ENCODE data around the gene KRT31.
"Not testable (repeated sequence)": the region's sequence is repeated elsewhere in the genome, so short reads cannot be mapped to it uniquely, and the experiment has no call there.

The KRT31 gene

DNA sequence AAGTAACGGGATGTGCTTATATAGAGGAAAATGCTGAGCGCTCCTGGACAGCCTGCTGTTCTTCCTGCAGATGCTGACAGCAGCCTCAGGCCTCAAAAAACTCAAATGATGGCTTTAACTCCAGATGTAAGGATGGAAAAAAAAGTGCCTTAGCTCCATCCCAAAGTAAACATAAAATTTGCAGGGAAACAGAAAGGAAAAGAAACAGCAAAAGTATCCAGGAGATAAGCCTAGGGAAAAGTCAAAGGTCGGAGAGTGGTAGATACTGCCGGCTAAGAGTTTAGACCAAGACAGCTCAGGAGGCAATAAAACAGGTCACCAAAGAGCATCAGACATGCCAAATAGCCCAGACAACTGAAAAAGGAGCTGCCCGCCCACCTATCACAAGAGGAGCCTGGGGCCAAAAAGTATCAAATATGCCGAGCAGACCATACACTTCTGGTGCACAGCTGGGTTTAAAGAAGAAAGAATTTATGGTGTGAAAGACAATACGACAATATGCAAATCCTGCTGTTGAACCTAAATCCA lies 6.9 kb downstream of the KRT31 start:
- DNase-seq: no peak

DNA sequence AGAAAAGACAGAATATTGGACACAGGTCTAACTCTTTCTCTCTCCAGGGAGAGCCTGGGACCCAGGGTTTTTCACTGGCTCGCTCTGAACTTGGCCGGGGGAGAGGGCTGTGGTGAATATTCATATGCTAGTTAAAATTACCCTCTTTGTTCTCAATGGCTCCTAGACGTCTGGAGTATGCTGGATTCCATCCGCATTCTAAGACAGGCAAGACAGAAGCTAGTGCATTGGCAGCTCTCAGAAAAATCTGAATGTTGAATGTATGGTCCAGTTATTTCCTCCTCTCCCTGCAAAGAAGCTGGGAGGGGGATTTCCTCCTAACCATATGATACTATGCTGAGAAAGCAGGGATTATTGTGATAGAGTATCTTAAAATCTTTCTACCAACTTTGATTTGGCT lies 9.7 kb downstream of the KRT31 start:
- DNase-seq: no peak

DNA sequence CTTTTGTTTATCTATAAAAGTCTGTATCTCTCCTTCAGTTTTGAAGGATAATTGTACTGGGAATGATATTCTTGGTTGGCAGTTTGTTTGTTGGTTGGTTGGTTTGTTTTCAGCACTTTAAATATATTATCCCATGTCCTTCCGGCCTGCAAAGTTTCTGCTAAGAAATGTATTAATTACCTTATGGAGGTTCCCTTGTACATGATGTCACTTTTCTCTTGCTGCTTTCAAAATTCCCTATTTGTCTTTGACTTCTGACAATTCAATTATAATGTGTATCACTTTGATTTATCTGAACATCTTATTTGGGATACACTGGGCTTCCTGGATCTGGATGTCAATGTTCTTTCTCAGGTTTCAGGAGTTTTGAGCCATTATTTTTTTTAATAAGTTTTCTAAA lies 11.2 kb downstream of the KRT31 start:
- no peak for DNase-seq

DNA sequence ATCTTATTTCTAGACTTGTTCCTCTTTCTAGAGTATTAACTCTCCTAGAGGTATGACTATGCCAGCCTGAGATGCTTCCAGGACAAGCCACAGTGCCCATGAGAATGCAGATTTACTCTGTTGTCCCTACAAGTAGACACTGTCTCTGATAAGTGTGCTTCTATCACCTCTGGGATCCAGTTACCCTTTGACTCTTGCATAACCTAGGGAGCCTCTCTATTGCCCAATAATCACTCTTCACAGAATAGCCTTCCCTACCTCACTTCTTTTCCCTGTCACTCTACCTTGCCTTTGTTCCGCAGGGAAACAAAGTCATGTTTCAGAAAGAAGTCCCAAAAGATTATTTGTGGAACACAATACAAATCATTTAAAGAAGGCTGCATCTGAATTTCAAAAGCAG lies 13.7 kb downstream of the KRT31 start:
- no peak for DNase-seq

DNA sequence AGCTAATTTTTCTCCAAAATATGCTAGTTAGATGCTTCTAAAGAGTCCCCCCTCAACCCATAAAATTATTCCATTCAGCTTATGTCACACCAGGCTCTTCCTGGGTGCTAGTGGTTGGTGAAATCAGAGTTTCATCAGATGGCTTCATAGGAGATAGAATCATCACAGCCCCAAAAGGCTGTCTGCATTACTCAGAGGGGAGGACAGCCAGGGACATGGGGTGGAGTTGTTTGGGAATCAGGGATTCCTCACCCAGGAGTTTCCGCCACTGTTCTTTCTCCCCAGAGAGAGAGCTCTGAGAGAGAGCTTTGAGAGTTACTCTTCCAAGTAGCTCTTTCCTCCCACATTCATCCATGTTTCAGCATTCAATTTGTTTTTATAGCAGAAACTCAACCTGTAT lies 15.0 kb downstream of the KRT31 start:
- DNase-seq: no peak

DNA sequence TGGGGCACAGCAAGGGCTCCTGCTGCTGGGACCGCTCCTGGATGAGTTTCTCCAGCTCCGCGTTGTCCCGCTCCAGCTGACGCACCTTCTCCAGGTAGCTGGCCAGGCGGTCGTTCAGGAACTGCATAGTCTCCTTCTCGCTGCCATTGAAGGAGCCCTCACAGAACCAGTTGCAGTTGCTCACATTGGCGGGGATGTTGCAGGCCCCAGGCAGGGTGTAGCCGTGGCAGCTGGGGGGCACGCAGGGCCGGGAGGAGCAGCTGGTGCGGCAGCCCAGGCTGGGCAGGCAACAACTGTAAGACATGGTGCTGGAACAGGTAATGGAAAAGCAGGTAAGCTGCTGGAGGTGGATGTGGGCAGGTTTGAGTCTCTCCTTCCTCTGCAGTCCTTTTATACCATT lies 15.5 kb downstream of the KRT31 start, which contains the start of gene KRT34:
TSS of gene KRT34 (minus strand) at position 364 of the 400 bp plus-strand sequence. CDS start at position 304, 60 bp downstream.
- not testable (repeated sequence) for DNase-seq

DNA sequence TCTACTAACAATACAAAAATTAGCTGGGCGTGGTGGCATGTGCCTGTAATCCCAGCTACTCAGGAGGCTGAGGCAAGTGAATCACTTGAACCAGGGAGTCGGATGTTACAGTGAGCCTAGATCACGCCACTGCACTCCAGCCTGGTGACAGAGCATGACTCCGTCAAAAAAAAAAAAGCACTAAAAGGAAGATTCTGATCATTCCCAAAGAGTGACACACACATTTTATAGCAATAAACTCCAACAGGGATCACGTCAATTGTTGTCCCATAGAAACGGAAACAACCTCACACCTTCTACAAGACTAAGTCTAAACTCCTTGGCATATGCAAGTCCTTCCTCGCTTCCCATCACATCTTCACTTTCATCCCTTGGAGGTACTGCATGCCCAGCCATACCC lies 17.3 kb downstream of the KRT31 start:
- not testable (repeated sequence) for DNase-seq

DNA sequence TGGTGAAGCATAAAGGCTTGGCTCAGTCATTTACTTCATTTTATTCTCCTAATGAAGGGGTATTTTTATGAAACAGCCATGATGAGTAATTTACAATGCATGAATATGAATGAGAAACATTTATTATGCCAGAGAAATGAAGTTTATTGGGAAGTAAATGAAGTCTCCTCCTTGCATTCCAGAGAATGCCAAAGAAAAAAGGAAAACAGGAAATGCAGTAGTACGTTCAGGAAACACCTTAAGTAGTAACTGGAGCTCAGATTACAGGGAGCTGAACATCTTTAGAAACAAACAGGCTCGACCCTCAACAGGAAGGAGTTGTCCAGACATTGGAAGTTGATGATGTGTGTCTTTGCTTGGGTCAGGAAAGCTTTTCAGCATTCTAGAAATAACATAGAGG lies 19.9 kb downstream of the KRT31 start:
- no peak for DNase-seq

DNA sequence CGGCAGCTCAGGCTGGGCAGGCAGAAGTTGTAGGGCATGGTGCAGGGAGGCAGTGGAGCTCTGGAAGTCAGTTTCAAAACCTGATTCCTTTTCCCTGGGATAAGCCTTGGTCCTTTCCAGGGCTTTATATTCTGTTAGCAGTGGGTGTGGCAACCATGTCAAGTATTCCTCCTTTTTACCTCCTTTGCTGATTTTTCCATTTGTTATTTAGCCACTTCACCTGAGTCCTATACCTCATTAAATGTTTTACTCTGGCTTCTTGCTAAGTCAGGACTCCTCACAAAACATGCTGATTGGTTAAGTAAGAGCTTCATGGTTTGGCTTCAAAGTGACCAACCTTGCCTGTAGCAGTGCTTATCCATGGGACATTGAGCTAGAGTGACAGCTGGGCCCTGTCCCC lies 27.7 kb downstream of the KRT31 start, which contains the start of gene KRT33B:
TSS of gene KRT33B (minus strand) at position 101 of the 400 bp plus-strand sequence. CDS start at position 38, 63 bp downstream.
- DNase-seq: no peak

DNA sequence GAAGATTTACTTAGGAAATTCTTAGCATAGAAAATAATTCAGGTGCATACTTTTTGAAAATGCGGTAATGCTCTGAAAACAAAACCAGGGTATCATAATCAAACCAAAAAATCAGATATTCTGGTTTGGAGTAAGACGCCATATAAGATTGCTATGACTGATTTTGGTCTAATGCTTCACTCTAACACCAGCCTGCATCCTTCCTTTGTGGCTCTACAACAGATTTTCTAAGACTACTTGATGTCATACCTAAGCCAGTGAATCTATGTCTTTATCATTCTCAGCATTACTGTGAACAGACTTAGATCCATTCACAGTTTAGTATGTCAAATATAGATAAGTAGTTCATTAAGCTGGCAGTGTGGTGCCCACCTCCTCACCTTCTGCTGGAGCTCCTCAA lies 28.4 kb downstream of the KRT31 start:
- no peak for DNase-seq

DNA sequence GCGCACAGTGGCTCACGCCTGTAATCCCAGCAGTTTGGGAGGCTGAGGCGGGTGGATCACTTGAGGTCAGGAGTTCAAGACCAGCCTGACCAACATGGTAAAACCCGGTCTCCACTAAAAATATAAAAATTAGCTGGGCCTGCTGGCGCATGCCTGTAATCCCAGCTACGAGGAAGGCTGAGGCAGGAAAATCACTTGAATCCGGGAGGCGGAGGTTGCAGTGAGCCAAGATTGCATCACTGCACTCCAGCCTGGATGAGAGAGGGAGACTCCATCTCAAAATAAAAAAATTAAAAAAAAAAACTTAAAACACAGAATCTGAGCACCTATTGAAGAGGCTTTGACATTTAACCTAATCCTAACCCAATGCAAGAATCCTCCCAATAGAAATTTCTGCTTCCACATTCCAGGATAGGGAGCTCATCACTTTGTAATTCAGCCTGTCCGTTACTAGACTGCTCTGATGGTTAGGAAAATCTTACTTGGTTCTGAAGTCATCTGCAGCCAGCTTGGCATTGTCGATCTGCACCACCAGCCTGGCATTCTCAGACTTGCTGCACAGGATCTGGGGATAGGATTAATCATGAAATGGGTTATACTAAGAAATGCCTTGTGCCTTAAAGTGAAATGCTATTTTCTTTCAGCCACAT lies 29.9 kb downstream of the KRT31 start:
- no peak for DNase-seq

DNA sequence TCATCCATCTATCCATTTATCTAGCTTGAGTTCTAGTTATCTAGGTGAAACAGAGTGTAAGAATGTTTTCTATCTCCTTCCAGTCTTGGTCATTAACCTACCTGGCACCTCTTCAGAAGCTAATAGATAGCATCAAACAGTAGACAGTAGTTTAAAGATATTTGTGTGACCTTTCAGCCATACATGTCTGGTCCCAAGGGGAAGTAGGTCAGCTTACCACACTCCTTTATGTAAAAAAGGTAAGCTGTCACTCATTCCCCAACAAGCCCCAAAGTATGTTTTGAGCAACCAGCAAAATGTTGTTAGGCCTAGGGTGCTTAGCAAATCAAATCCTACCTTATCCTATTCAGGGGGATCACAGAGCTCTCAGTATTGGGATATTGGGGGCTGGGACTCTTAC lies 31.3 kb downstream of the KRT31 start:
- no peak for DNase-seq

DNA sequence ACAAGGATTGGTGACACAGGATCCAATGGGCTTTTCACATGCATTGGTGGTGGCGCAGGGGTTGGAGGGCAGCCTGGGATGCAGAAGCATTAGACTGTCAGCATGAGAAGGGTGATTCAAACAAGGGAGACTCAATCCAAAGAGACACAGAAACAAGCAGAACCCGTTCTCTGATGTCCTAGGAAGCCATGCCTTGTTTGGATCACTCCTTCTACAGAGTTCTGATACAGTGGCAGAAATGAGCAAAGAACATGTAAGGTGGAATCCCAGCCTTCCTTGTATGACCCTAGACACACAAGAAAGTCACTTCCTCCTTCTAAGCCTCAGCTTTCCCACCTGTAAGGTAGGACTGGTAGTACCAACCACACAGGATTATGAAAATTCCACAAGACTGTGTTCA lies 33.5 kb downstream of the KRT31 start:
- no peak for DNase-seq

DNA sequence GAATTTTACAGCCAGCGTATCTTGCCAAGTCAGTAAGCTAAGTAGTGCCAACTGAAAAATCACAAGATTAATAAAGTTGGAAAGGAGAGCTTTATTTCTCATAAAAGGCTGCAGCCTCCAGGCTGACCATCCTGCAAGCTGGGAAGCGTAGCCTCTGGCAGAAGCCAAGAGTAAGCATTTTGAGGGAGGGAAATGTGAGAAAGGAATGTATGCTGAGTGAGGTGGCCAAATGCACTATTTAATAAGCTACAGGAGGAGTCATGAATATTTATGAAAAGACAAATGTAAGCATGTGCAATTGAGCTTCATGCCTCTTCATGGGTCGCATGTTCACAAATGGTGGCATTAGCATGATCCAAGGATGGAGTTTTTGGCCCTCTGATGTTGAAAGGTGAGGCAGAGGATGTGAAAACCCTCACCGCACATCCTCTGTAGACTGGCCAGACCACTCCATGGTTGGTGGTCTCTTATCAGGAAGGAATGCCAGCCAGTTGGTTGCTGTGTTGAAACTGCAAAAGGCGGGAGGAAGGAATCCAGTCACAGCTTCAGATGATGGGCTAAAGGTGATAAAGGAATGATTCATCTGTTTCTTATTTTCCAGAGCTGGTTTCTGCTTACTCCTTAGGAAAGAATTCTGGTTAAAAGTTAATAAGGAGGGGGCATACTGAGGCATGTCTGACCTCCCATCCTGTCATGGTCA lies 37.0 kb downstream of the KRT31 start:
- DNase-seq: no peak

DNA sequence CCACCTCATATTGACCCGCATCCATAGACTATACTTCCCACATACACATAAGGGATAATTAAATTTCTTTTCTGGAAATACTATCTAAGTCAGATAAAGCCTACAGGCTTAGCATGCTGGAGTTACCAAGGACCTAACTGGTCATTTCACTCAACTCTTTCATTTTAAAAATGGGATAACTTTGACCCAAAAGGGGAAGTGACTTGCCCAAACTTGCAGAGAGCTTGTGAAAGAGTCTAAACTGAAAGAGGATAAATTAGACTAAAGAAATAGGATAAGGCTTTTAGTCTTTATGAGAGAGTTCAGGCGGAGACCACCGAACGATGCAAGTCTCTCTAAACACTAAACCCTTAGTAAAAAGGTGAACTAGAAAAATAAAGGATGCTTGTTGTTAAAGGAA lies 42.9 kb downstream of the KRT31 start:
- DNase-seq: no peak

DNA sequence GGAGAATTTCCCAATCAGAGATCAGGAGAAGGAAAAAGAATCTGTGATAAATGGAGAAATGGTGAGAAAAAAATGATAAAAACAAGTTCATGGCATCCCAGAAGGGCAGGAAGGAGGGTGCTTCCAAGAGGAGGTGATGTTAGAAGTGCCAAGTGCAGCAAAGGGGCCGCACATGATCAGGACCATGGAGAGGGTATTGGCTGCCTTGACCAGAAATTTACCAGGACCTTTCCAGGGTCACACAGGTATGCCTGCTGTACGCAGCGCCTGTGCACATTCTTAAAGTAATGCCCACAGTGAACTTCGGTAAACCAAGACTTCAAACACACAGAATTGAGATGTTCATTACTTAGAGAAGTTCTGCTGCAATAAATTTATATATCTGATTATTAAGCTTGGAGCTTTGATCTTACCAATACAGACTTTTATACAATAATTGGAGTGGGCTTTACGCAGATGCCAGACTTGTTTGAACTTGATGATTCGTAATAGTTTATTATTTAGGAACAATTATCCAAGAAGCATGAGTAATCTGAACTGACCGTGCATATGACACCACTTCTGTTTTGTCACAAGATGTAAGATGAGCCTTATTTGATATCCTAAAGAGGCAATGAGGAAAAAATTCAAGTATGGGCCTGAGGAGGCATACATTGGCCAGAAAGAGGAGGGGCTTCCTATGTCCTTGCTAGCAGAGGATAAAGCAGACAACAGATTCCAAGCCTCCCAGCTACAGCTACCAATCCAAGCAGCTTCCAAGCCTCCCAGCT lies 44.6 kb downstream of the KRT31 start:
- DNase-seq: no peak

DNA sequence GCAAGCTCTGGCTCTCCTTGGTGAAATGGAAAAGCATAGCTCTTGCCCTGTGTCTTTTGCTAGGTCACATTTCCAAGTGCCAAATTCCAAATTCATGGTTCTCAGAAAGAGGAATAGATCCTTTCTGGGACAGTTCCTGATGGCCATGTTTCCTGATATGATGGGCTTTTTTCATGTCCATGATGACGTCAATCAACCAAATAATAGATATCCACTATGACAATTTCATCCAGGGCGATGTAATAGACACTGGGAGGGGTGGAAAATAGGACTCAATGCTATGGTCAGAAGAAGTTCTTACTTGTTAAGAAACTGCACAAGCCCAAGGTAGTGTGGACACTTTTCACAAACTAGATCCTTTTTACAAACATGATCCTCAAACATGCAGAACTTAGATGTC lies 46.2 kb downstream of the KRT31 start:
- no peak for DNase-seq

DNA sequence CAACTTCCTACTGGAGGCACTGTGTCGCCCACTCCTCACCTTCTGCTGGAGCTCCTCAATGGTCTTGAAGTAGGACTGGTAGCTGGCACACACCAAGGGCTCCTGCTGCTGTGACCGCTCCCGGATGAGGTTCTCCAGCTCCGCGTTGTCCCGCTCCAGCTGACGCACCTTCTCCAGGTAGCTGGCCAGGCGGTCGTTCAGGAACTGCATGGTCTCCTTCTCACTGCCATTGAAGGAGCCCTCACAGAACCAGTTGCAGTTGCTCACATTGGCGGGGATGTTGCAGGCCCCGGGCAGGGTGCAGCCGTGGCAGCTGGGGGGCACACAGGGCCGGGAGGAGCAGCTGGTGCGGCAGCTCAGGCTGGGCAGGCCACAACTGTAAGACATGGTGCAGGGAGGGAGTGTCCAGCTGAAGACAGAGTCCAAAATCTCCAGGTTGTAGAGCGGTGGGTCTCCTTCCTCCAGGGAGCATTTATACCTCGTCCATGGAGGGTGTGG lies 47.0 kb downstream of the KRT31 start, which contains the start of gene KRT33A:
TSS of gene KRT33A (minus strand) at position 448 of the 498 bp plus-strand sequence. CDS start at position 387, 61 bp downstream.
- not testable (repeated sequence) for DNase-seq

DNA sequence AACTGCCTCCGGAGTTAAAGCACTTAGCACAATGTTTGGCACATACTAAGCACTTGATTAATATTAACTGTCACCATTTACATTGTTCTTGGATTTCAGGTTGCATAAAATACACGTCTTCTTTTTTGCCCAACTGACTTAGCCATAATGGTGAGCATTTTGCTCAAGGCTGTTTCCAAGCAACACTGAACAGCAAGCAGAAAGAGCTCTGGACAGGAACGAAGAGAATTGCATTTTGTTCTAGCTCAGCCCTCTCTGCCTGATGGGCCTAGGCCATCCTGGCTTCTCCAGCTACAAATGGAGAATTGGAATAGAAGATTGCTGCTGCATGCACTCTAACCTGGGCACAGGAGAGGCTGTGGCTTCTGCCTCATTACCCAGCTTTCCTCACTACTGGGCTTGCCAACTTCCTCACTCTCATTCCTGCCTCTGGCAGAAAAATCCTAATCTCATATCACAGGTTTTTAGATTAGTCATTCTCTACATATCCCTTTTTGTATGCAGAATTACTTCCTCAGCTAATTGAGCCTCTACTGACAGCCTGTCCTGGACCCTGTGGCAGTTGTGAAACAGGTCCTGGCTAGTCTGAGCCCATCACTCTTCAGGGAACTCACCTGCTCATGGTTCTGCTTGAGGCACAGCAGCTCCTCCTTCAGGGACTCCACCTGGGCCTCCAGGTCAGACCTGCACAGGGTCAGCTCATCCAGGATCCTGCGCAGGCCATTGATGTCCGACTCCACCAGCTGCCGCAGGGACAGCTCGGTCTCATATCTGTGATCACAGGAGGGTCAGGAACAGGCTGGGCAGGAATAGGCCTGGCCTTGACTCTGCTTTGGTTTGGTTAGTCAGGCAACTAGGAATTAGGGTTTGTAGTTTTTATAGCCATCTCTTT lies 49.3 kb downstream of the KRT31 start:
- DNase-seq: peak in 1 of 56 donors; percentile 2

DNA sequence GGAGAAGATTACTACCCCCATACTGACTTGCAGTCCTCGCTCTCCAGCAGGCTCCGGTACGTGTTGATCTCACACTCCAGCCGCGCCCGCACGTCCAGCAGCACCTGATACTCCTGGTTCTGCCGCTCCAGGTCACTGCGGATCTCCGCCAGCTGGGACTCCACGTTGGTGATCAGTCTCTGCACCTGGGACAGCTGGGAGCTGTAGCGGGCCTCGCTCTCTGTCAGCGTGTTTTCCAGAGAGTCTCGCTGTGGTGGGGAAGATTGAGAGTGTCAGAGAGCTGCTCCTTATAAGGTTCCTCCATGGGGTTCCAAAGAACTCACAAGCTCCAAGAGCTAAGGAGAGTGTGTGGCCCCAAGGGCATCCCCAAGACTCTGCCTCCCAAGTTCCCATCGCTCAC lies 51.0 kb downstream of the KRT31 start:
- not testable (repeated sequence) for DNase-seq

DNA sequence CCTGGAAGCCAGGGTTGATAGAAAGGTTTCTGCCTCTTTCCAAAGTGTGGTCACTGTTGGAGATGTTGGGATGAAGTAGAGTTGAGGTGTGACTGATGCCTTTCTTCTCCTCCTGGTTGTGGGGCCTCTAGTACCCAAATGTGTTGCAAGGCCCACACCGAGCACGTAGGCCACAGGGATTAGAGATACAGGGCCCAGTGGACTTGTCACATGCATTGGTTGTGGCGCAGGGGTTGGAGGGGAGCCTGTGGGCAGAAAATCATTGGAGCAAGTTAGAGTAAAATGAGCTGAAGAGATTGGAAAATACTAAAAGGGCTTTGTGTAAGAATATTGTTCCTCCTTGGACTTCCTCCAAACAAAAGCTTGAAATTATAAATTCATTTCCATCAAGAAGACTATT lies 51.4 kb downstream of the KRT31 start:
- DNase-seq: no peak

All from amygdala (tissue), 56 donors.